BLaER1 treated with 17β-estradiol and CSF1 and Interleukin-3, amounts not matched to agents 10 nM and 100 nM (cell line): Measurements from ENCODE around the gene GRID1.
A peak's percentile ranks its signal among the peaks of the same experiment; 100 is the strongest.

Source experiments
- H3K27ac ChIP-seq, 11 experiments: shearing (Covaris generic); formaldehyde crosslinking; 2 replicates each; pipeline ENCODE4 v1.8.1; 2022
- H3K27me3 ChIP-seq, 11 experiments: shearing (Covaris generic); formaldehyde crosslinking; 2 replicates each; pipeline ENCODE4 v1.8.1; 2022
- H3K36me3 ChIP-seq, 11 experiments: shearing (Covaris generic); formaldehyde crosslinking; 2 replicates each; pipeline ENCODE4 v1.8.1; 2022
- H3K4me1 ChIP-seq, 10 experiments: shearing (Covaris generic); formaldehyde crosslinking; 2 replicates each; pipeline ENCODE4 v1.8.1; 2022
- H3K4me2 ChIP-seq, 11 experiments: shearing (Covaris generic); formaldehyde crosslinking; 2 replicates each; pipeline ENCODE4 v1.8.1; 2022
- H3K4me3 ChIP-seq, 10 experiments: shearing (Covaris generic); formaldehyde crosslinking; 2 replicates each; pipeline ENCODE4 v1.8.1; 2022
- H3K9ac ChIP-seq, 11 experiments: shearing (Covaris generic); formaldehyde crosslinking; 2 replicates each; pipeline ENCODE4 v1.8.1; 2022
- H3K9me3 ChIP-seq, 11 experiments: shearing (Covaris generic); formaldehyde crosslinking; replicated peaks in 1 of 11; 2 replicates each; pipeline ENCODE4 v1.8.1; 2022
- H4K20me1 ChIP-seq, 11 experiments: shearing (Covaris generic); formaldehyde crosslinking; 2 replicates each; pipeline ENCODE4 v1.8.1; 2022
- Cebpa-rat ChIP-seq, 11 experiments: shearing (Covaris generic); IDR thresholded peaks; 2 replicates each; pipeline ENCODE4 v1.8.1; 2022

Gene GRID1

GRCh38 chr10:86167762-86168128, 198.8 kb downstream of the GRID1 start:
- H3K27me3 ChIP-seq, result no peaks in the 10 kb centered on the region
- H3K36me3 ChIP-seq, result no peaks in the 10 kb centered on the region
- no peak overlapping the region for H3K4me3 ChIP-seq
- no peaks in the 10 kb centered on the region for H3K9me3 ChIP-seq
- H3K4me1 ChIP-seq, result peaks cover 18 to 22% (median 21%) of the 10 kb centered on the region in 10 experiments
- TF ChIP-seq Cebpa-rat (IDR thresholded peaks at IDR 0.05), result no peak
- H3K9ac ChIP-seq, result no peak overlapping the region
- H4K20me1 ChIP-seq, result peaks cover 0 to 9% (median 0%) of the 10 kb centered on the region in 11 experiments; a peak in 2 of 22 replicates
- no peak overlapping the region for H3K4me2 ChIP-seq
- H3K27ac ChIP-seq, result no peak overlapping the region

GRCh38 chr10:86167121-86167761, 199.4 kb downstream of the GRID1 start:
- H3K4me1 ChIP-seq, result peaks cover 18 to 22% (median 21%) of the 10 kb centered on the region in 10 experiments
- TF ChIP-seq Cebpa-rat (IDR thresholded peaks at IDR 0.05), result no peak
- H4K20me1 ChIP-seq, result peaks cover 0 to 9% (median 0%) of the 10 kb centered on the region in 11 experiments; a peak in 2 of 22 replicates
- no peaks in the 10 kb centered on the region for H3K9me3 ChIP-seq
- no peak overlapping the region for H3K27ac ChIP-seq
- no peak overlapping the region for H3K4me2 ChIP-seq
- H3K4me3 ChIP-seq, result no peak overlapping the region
- H3K36me3 ChIP-seq, result no peaks in the 10 kb centered on the region
- H3K9ac ChIP-seq, result no peak overlapping the region
- no peaks in the 10 kb centered on the region for H3K27me3 ChIP-seq

GRCh38 chr10:86165666-86166065, 200.9 kb downstream of the GRID1 start:
- no peak overlapping the region for H3K4me2 ChIP-seq
- TF ChIP-seq Cebpa-rat (IDR thresholded peaks at IDR 0.05), result no peak
- H3K27me3 ChIP-seq, result no peaks in the 10 kb centered on the region
- H3K9me3 ChIP-seq, result no peaks in the 10 kb centered on the region
- H4K20me1 ChIP-seq, result peaks cover 0 to 9% (median 0%) of the 10 kb centered on the region in 11 experiments; a peak in 1 of 22 replicates
- no peak overlapping the region for H3K27ac ChIP-seq
- H3K9ac ChIP-seq, result no peak overlapping the region
- no peak overlapping the region for H3K4me3 ChIP-seq
- H3K4me1 ChIP-seq, result peaks cover 10 to 13% (median 12%) of the 10 kb centered on the region in 10 experiments
- no peaks in the 10 kb centered on the region for H3K36me3 ChIP-seq

GRCh38 chr10:86164960-86165630, 201.5 kb downstream of the GRID1 start:
- no peak for TF ChIP-seq Cebpa-rat (IDR thresholded peaks at IDR 0.05)
- H3K4me2 ChIP-seq, result no peak overlapping the region
- no peak overlapping the region for H3K4me3 ChIP-seq
- H3K4me1 ChIP-seq, result peaks cover 5 to 7% (median 6%) of the 10 kb centered on the region in 10 experiments; a peak in 19 of 20 replicates
- H3K27ac ChIP-seq, result no peak overlapping the region
- H3K9me3 ChIP-seq, result no peaks in the 10 kb centered on the region
- H4K20me1 ChIP-seq, result peaks cover 0 to 4% (median 0%) of the 10 kb centered on the region in 11 experiments; a peak in 1 of 22 replicates
- H3K9ac ChIP-seq, result no peak overlapping the region
- H3K36me3 ChIP-seq, result no peaks in the 10 kb centered on the region
- H3K27me3 ChIP-seq, result no peaks in the 10 kb centered on the region

- Histone ChIP-seq H3K4me2 (no peak overlapping the region), H3K27me3 (no peaks in the 10 kb centered on the region), H3K9ac (no peak overlapping the region), H3K9me3 (no peaks in the 10 kb centered on the region), H3K4me3 (no peak overlapping the region), H3K36me3 (no peaks in the 10 kb centered on the region), H4K20me1 (no peaks in the 10 kb centered on the region), H3K27ac (no peak overlapping the region), H3K4me1 (no peaks in the 10 kb centered on the region; a peak in 1 of 20 replicates)
- TF ChIP-seq Cebpa-rat (IDR thresholded peaks at IDR 0.05), result peak; percentile 29 to 98 (median 88); a peak in 19 of 22 replicates
These were observed 202.3 kb downstream of the GRID1 start for GRCh38 chr10:86164174-86164774.

- TF ChIP-seq Cebpa-rat (IDR thresholded peaks at IDR 0.05), result no peak
- H3K4me3 ChIP-seq, result no peak overlapping the region
These were observed 202.9 kb downstream of the GRID1 start for GRCh38 chr10:86163522-86164173.

GRCh38 chr10:86162696-86163400, 203.7 kb downstream of the GRID1 start:
- Histone ChIP-seq H3K4me1 (no peaks in the 10 kb centered on the region), H3K4me2 (no peak overlapping the region), H3K9me3 (no peaks in the 10 kb centered on the region), H3K27me3 (no peaks in the 10 kb centered on the region), H3K36me3 (no peaks in the 10 kb centered on the region), H3K4me3 (no peak overlapping the region), H3K27ac (no peak overlapping the region), H4K20me1 (no peaks in the 10 kb centered on the region), H3K9ac (no peak overlapping the region)
- TF ChIP-seq Cebpa-rat (IDR thresholded peaks at IDR 0.05), result no peak

More at GRCh38 chr10:86163522-86164173, 202.9 kb downstream of the GRID1 start:
- H3K36me3 ChIP-seq, result no peaks in the 10 kb centered on the region
- H3K4me1 ChIP-seq, result no peaks in the 10 kb centered on the region
- no peaks in the 10 kb centered on the region for H3K9me3 ChIP-seq
- no peak overlapping the region for H3K9ac ChIP-seq
- H3K27ac ChIP-seq, result no peak overlapping the region
- H4K20me1 ChIP-seq, result no peaks in the 10 kb centered on the region
- H3K27me3 ChIP-seq, result no peaks in the 10 kb centered on the region
- no peak overlapping the region for H3K4me2 ChIP-seq

GRCh38 chr10:86162036-86162435, 204.6 kb downstream of the GRID1 start:
- no peak overlapping the region for H3K4me3 ChIP-seq
- H3K9ac ChIP-seq, result no peak overlapping the region
- H3K4me1 ChIP-seq, result no peaks in the 10 kb centered on the region
- no peak for TF ChIP-seq Cebpa-rat (IDR thresholded peaks at IDR 0.05)
- no peaks in the 10 kb centered on the region for H3K27me3 ChIP-seq
- no peaks in the 10 kb centered on the region for H3K36me3 ChIP-seq
- no peak overlapping the region for H3K27ac ChIP-seq
- no peaks in the 10 kb centered on the region for H4K20me1 ChIP-seq
- H3K9me3 ChIP-seq, result no peaks in the 10 kb centered on the region
- H3K4me2 ChIP-seq, result no peak overlapping the region
